Measurements from ENCODE around the gene EZR.

- TF ChIP-seq, protein P1, sequence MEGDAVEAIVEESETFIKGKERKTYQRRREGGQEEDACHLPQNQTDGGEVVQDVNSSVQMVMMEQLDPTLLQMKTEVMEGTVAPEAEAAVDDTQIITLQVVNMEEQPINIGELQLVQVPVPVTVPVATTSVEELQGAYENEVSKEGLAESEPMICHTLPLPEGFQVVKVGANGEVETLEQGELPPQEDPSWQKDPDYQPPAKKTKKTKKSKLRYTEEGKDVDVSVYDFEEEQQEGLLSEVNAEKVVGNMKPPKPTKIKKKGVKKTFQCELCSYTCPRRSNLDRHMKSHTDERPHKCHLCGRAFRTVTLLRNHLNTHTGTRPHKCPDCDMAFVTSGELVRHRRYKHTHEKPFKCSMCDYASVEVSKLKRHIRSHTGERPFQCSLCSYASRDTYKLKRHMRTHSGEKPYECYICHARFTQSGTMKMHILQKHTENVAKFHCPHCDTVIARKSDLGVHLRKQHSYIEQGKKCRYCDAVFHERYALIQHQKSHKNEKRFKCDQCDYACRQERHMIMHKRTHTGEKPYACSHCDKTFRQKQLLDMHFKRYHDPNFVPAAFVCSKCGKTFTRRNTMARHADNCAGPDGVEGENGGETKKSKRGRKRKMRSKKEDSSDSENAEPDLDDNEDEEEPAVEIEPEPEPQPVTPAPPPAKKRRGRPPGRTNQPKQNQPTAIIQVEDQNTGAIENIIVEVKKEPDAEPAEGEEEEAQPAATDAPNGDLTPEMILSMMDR (IDR thresholded peaks at IDR 0.05): no peak
- TF ChIP-seq POLR2A (IDR thresholded peaks at IDR 0.05): no peak
- TF ChIP-seq EP300 (IDR thresholded peaks at IDR 0.05): no peak
- TF ChIP-seq POLR2AphosphoS5 (IDR thresholded peaks at IDR 0.05): no peak
Observed at GRCh38 chr6:158853880-158854213, 34.7 kb upstream of the EZR start.
